Measurements from ENCODE around the gene GUK1. TPM values are rescaled to one million over a fixed set of nuclear protein-coding genes. Genes with fewer than 3 reads are reported as not detected.

GUK1 gene
- total RNA-seq, 2 experiments from 2014 or later = 375 to 376 TPM

GRCh38 chr1:228150461-228151179, 10.5 kb downstream of the GUK1 start:
- H3K4me3 Mint-ChIP-seq = no peak overlapping the region
- no peaks in the 10 kb centered on the region for H3K36me3 Mint-ChIP-seq (ENCODE audit: low read depth)
- ATAC-seq (no peak), DNase-seq (peak; percentile 2)
- H3K9me3 Mint-ChIP-seq = no peaks in the 10 kb centered on the region
- ChIA-PET CTCF (interaction anchor here (1.6 kb wide), 1 partner anchor 15 kb away, joined by 4 read pairs; the partner anchor contains the start of gene IBA57), POLR2A (interaction anchor here (0.8 to 4.1 kb wide), 2 partner anchors 9 to 21 kb away, joined by 3 to 16 read pairs; partner anchors contain the start of gene GUK1)
- no peak overlapping the region for H3K27ac Mint-ChIP-seq
- H3K4me1 Mint-ChIP-seq (ENCODE audit: low read depth) = peaks cover 19% of the 10 kb centered on the region
- intact Hi-C loops (cut with micrococcal nuclease) = no loop called here
- no peak for TF ChIP-seq CTCF (IDR thresholded peaks at IDR 0.05)
- no peaks in the 10 kb centered on the region for H3K27me3 Mint-ChIP-seq

GRCh38 chr1:228151180-228151925, 11.3 kb downstream of the GUK1 start:
- POLR2A ChIA-PET = interaction anchor here (0.8 to 4.1 kb wide), 3 partner anchors 10 to 21 kb away, joined by 3 to 16 read pairs (median 4); partner anchors contain the start of gene GUK1
- Mint-ChIP-seq H3K9me3 (no peaks in the 10 kb centered on the region), H3K4me3 (no peak overlapping the region), H3K36me3 (ENCODE audit: low read depth) (no peaks in the 10 kb centered on the region), H3K4me1 (ENCODE audit: low read depth) (peaks cover 26% of the 10 kb centered on the region), H3K27me3 (no peaks in the 10 kb centered on the region), H3K27ac (peak overlapping the region; percentile 48)
- ATAC-seq (no peak), DNase-seq (peak; percentile 6)
- CTCF ChIA-PET = interaction anchor here (1.6 kb wide), 1 partner anchor 14 kb away, joined by 4 read pairs; the partner anchor contains the start of gene IBA57
- intact Hi-C loops (cut with micrococcal nuclease) = no loop called here
- TF ChIP-seq CTCF (IDR thresholded peaks at IDR 0.05) = no peak

GRCh38 chr1:228152097-228152917, 12.2 kb downstream of the GUK1 start:
- Mint-ChIP-seq H3K27ac (peak overlapping the region; percentile 67), H3K4me3 (no peak overlapping the region), H3K27me3 (no peaks in the 10 kb centered on the region), H3K9me3 (no peaks in the 10 kb centered on the region), H3K4me1 (ENCODE audit: low read depth) (peaks cover 35% of the 10 kb centered on the region), H3K36me3 (ENCODE audit: low read depth) (no peaks in the 10 kb centered on the region)
- DNase-seq (peak; percentile 4), ATAC-seq (no peak)
- TF ChIP-seq CTCF (IDR thresholded peaks at IDR 0.05) = no peak
- POLR2A ChIA-PET = interaction anchor here (0.6 to 4.1 kb wide), 3 partner anchors 10 to 343 kb away, joined by 3 to 16 read pairs (median 4); partner anchors contain the start of gene GUK1
- CTCF ChIA-PET = interaction anchor here (0.8 to 3.5 kb wide), 3 partner anchors 10 to 21 kb away, joined by 3 to 12 read pairs (median 3); partner anchors contain the start of gene IBA57
- intact Hi-C loops (cut with micrococcal nuclease) = no loop called here

GRCh38 chr1:228152918-228153258, 12.8 kb downstream of the GUK1 start:
- POLR2A ChIA-PET = interaction anchor here (0.6 to 4.1 kb wide), 2 partner anchors 11 to 343 kb away, joined by 3 to 16 read pairs; partner anchors contain the start of gene GUK1
- no peaks in the 10 kb centered on the region for H3K9me3 Mint-ChIP-seq
- H3K27me3 Mint-ChIP-seq = no peaks in the 10 kb centered on the region
- DNase-seq (no peak), ATAC-seq (no peak)
- intact Hi-C loops (cut with micrococcal nuclease) = no loop called here
- H3K27ac Mint-ChIP-seq = peak overlapping the region; percentile 67
- no peak for TF ChIP-seq CTCF (IDR thresholded peaks at IDR 0.05)
- CTCF ChIA-PET = interaction anchor here (0.8 to 3.5 kb wide), 3 partner anchors 10 to 22 kb away, joined by 3 to 12 read pairs (median 3); partner anchors contain the start of gene IBA57
- H3K4me3 Mint-ChIP-seq = no peak overlapping the region
- H3K4me1 Mint-ChIP-seq (ENCODE audit: low read depth) = peaks cover 38% of the 10 kb centered on the region
- no peaks in the 10 kb centered on the region for H3K36me3 Mint-ChIP-seq (ENCODE audit: low read depth)
